Right lung (tissue), 10 donors: ENCODE data around the gene DRC3. TPM values are rescaled to one million over a fixed set of nuclear protein-coding genes. Genes with fewer than 3 reads are reported as not detected.

Experiments used
- DNase-seq, 2 donors: peaks; one replicate each; pipeline ENCODE4 v3.0.0-alpha.2; 2013
- long read RNA-seq, 8 donors: transcript quantifications; one replicate each; lab custom pipeline, GENCODE V29; 2026
- polyA plus RNA-seq, 5 donors: library from polyadenylated mRNA; unstranded; fragments of 120-200 nt; gene quantifications; one replicate each; pipeline versions ENCODE4 v1.2.1 to v1.2.3, GENCODE V29; 2013; ENCODE audit warnings: inconsistent platforms in 1 of 5, low replicate concordance in 1 of 5; ENCODE audit not compliant: insufficient read length in 5 of 5, insufficient read depth in 1 of 5

The DRC3 gene, protein sequence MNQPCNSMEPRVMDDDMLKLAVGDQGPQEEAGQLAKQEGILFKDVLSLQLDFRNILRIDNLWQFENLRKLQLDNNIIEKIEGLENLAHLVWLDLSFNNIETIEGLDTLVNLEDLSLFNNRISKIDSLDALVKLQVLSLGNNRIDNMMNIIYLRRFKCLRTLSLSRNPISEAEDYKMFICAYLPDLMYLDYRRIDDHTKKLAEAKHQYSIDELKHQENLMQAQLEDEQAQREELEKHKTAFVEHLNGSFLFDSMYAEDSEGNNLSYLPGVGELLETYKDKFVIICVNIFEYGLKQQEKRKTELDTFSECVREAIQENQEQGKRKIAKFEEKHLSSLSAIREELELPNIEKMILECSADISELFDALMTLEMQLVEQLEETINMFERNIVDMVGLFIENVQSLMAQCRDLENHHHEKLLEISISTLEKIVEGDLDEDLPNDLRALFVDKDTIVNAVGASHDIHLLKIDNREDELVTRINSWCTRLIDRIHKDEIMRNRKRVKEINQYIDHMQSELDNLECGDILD
- 10 to 100 TPM; 15.7 to 21.6 (median 18.2) TPM for polyA plus RNA-seq
- long read RNA-seq, donor 1: 0 reads
- long read RNA-seq, donor 2, partial matches to known transcripts: 0 of 6 reads
- long read RNA-seq, donor 2, other reads (novel, unspliced or antisense): 5 of 6 reads
- long read RNA-seq, donor 3, partial matches to known transcripts: 0 of 4 reads
- long read RNA-seq, donor 3, other reads (novel, unspliced or antisense): 0 of 4 reads
- long read RNA-seq, donor 4, partial matches to known transcripts: 0 of 1 reads
- long read RNA-seq, donor 4, other reads (novel, unspliced or antisense): 0 of 1 reads
- long read RNA-seq, donor 5: 0 reads
- long read RNA-seq, donor 6, partial matches to known transcripts: 0 of 1 reads
- long read RNA-seq, donor 6, other reads (novel, unspliced or antisense): 0 of 1 reads
- long read RNA-seq, donor 7: 0 reads
- long read RNA-seq, donor 8: 0 reads

DNA sequence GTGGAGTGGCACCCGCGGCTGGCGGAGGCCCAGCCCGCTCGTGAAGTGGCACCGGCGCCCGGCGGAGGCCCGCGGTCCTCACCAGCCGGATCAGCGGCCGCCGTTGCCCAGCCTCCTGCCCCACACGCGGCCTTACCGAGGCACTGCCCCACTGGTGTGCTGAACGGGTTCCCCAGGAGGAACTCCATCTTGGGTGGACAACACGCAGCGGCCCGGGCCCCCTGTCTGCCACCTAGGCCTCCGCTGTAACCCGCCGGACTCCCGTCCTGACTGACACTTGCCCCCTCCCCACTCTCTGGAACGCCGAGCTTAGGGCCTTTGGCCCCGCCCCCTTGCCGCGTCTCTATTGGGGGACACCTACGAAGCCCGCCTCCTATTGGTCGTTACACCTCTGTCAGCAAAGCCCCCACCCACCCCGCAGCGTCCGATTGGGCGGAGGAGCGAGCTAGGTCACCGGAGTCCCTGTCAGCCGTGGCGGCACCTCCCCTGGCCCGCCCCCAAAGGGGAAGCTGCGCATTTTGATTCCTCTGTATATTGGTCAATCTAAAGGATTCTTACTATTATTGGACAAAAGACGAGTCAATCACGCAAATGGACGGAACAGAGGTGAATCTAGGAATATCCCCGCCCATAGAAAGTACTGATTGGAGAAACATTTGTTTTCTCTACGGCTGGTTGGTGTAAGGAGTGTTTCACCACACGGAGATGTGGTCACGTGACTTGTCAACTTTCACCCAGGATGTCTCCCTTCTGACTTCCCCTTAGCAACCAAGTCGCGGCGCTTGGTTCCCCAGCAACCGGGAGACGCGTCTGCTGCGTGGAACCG lies at the start of gene DRC3, which contains the start of gene TOM1L2:
Gene DRC3 (plus strand): TSS at position 737 of the 826 bp plus-strand sequence. CDS start 4,737 bp downstream, outside the sequence.
Gene TOM1L2 (minus strand): TSS at position 275 of the 826 bp plus-strand sequence. CDS start 87 bp downstream, at position 188.
- peak; percentile 100 for DNase-seq

GRCh38 chr17:17924131-17924856 lies 48.4 kb upstream of the DRC3 start:
- no peak for DNase-seq

- DNase-seq: no peak
Observed at GRCh38 chr17:17924857-17925250, 47.8 kb upstream of the DRC3 start.

GRCh38 chr17:17926036-17926435 lies 46.6 kb upstream of the DRC3 start:
- no peak for DNase-seq

GRCh38 chr17:17926840-17927449 lies 45.7 kb upstream of the DRC3 start:
- DNase-seq: no peak

- DNase-seq: no peak
Observed at GRCh38 chr17:17928398-17929287, 44.0 kb upstream of the DRC3 start.

DNA sequence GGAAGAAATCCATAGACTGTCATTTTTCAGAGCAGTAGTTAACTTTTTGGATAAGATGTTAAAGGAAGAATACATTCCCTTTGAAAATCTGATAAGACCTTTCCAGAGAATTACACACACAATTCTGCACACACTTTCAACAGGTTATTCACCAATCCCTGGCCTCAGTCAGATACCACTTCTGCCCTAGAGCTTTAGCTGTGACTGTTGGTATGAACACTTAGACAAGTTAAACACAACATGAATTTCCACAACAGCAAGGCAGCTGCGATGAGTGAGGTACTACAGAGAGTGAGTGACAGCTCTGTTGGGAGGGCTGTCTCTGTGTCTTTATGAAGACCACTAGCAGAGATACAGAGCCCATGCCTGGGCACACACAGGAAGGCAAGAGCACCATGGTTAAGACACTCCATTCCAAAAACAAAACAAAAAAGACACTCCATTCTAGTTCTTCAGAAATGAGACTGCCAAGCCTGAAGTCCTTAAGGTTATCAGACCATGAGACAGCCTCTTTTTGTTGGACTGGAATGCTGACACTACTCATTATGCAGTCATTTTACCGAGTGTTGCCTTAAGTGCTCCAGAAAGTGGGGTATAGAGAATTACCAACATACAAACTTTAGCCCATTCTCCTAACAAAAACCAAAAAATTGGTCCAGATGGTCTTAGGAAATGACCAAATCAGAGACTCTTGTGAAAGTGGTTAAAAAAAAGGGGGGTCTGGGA lies 42.8 kb upstream of the DRC3 start:
- DNase-seq: no peak

- DNase-seq: no peak
Observed at GRCh38 chr17:17930674-17931073, 42.0 kb upstream of the DRC3 start.

DNA sequence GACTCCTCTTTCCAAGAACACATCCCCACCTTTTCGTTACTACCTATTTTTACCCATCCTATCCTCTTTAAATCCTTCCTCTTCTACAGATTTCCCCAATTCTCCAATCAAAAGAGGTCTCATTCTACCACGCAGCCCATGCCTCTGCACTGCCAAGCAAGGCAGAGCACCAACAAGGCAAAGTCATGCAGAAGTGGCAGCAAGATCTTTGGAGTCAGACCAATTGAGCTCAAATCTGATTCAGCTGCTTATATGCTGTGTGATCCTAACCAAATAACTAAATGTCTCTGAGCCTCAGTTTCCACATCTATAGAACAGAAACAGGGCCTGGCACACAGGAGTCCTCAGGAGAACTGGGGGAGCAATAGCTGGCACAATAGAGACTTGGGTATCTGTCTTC lies 41.5 kb upstream of the DRC3 start:
- no peak for DNase-seq

DNA sequence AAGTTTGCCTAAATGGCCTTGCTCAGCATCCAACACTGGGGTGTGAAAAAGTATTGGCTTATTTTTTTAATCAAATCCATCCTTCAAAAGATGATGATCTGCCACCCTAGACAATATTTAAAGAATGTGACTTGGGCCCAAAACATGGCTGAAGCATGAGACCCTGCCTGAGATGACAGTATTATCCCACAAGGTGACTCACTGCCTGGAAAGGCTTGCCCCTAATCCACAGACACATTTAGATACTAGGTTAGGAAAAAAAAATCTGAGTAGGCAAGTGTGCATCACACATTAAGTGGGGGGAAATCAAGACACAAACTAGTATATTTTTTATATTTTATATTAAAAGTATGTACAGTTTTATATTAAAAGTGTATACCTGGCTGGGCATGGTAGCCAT lies 38.9 kb upstream of the DRC3 start:
- DNase-seq: no peak

DNA sequence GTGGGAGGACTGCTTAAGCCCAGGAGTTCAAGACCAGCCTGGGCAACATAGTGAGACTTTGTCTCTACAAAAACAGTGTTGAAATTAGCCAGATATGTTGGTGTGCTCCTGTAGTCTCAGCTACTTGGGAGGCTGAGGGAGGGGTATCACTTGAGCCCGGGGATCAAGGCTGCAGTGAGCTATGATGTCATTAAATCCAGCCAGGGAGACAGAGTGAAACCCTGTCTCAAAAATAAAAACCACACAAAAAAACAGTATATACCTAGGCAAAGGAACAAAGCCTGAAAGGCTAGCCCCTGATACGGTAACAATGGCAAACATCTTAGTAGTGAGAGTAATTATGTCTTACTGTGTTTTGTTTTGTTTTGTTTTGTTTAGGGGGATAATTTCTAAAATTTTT lies 38.4 kb upstream of the DRC3 start:
- DNase-seq: no peak

DNA sequence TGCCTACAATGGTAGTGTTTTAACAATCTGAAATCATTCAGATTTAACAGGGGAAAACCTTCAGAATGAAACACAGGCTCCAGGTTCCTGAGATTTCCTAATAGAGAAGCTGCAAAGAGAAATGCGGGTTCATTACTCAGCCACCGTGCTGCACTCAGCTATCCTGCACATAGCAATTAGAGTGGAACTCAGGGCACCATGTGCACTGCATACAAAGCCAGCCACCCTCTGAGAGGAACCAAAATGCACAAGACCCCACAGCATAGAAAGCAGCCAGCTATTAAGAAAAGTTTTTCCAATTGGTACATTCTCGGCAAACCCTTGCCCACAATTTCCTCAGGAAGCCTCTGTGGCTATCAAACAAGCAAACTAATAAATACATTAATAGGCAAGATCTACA lies 37.9 kb upstream of the DRC3 start:
- DNase-seq: no peak

DNA sequence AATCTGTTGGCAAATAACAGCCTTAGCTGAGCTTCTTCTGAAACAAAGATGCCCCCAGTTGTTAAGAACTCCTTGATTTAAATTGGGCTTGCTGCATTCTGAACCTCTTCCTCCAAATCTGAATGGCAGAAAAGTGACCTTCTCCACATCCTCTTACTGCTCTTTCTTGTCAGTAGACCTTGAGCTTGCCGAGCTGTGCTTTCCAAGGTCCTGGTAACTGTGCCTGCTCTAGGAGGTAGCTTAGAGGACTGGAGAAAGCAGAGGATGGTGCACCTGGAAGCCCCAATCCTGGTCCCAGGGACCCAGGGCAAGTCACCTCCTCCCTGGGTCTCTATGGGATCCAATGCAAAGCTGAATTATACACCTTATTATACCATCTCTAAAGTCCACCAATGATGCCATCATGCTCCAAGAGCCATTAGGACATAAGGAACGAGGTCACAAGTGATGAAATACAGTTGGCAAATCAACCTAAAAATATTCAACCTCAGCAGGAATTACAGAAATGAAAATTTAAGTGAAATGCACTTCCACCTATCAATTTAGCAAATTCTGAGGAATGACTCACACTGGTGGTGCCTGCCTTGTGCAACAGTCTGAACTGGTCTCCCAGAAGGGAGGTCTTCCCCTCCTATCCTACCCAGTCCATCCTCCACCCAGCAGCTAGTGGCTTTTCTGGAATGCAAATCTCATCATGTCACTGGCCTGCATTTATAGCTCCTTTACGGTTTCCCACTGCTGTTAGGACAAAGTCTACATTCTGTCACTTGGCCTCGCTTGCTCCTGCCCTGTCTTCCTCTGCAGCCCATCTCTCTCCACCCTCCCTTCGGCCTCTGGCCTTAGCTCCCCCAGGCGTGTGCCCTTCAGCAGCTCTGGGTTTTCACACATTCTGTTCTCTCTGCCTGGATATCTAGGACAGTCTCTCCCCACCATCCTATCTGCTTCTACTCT lies 37.1 kb upstream of the DRC3 start:
- no peak for DNase-seq

DNA sequence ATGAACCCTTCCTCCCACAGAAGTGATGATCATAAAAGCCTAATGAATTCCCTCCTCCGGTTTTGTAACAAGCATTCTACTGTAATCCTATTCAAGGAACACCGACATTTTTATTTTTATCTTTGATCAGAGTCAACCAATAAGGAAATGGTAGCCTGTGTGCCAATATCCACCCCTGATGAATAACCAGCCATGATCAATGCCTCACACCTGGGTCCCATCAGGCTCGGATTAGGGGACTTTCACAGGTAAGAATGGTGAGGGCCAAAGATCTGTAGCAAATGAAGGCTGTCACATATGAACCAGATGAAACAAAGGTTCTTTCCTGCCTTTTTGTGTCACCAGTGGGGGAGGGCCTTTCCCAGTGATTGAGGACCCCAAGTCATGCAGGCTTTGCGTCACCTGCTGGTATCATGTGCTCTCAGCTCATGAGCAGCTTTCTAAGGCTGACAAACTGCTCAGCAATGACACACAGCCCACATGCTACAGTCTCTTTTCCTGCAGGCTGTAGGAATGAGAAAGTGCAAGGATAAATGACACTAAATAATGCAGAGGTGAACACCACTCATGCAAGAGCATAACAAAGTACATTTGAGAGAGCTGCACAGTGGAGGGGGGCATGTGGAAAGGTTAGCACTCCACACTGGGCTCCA lies 35.3 kb upstream of the DRC3 start:
- DNase-seq: no peak

DNA sequence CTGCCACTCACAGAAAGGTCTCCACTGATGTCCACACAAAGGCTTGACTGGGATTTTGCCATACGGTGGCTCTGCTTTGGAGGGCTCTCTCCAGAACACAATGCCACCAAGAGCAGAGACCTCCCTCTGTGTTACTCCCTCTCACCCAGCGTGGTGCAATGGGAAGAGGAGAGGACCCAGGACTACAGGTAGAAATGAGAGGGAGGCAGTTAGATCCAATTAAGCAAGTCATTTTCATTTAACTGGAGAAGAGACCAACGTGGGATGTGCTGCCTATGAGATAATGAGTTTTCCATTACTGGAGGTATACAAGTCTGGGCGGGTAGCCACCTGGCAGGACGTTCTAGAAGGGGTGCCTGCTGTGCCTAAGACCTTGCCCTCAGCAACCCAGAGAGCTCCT lies 34.7 kb upstream of the DRC3 start:
- DNase-seq: no peak

- no peak for DNase-seq
Observed at GRCh38 chr17:17938388-17939107, 34.1 kb upstream of the DRC3 start.
